Measurements from ENCODE around the gene TRIOBP.
"Not testable (repeated sequence)": the region's sequence is repeated elsewhere in the genome, so short reads cannot be mapped to it uniquely, and the experiment has no call there.

Gene TRIOBP

GRCh38 chr22:37696657-37697537 lies at the start of gene TRIOBP:
Gene TRIOBP, plus strand, starts transcription at chr22:37697048. Its CDS starts 4,318 bp downstream, at chr22:37701366.
- TF ChIP-seq CTCF (IDR thresholded peaks at IDR 0.05; ENCODE audit: low read depth, low read length, missing control alignments): peak; percentile 69
- no peak within 1 kb of the TSS; the same call in 1 of the 2 replicates for H3K4me3 ChIP-seq (replicated peaks; ENCODE audit: low read depth, low read length)
- DNase-seq (ENCODE audit: extremely low read depth, low read depth): peak; percentile 89

GRCh38 chr22:37647317-37647716 lies 49.5 kb upstream of the TRIOBP start:
- no peak overlapping the region for H3K4me3 ChIP-seq (replicated peaks; ENCODE audit: low read depth, low read length)
- no peak for TF ChIP-seq CTCF (IDR thresholded peaks at IDR 0.05; ENCODE audit: low read depth, low read length, missing control alignments)
- no peak for DNase-seq (ENCODE audit: extremely low read depth, low read depth)

GRCh38 chr22:37647928-37648327 lies 48.9 kb upstream of the TRIOBP start:
- no peak for TF ChIP-seq CTCF (IDR thresholded peaks at IDR 0.05; ENCODE audit: low read depth, low read length, missing control alignments)
- no peak for DNase-seq (ENCODE audit: extremely low read depth, low read depth)
- H3K4me3 ChIP-seq (replicated peaks; ENCODE audit: low read depth, low read length): no peak overlapping the region

- H3K4me3 ChIP-seq (replicated peaks; ENCODE audit: low read depth, low read length): no peak overlapping the region
- TF ChIP-seq CTCF (IDR thresholded peaks at IDR 0.05; ENCODE audit: low read depth, low read length, missing control alignments): no peak
- DNase-seq (ENCODE audit: extremely low read depth, low read depth): no peak
These were observed 46.2 kb upstream of the TRIOBP start for GRCh38 chr22:37650463-37651136.

GRCh38 chr22:37654563-37655251 lies 42.1 kb upstream of the TRIOBP start:
- H3K4me3 ChIP-seq (replicated peaks; ENCODE audit: low read depth, low read length): no peak overlapping the region
- TF ChIP-seq CTCF (IDR thresholded peaks at IDR 0.05; ENCODE audit: low read depth, low read length, missing control alignments): no peak
- DNase-seq (ENCODE audit: extremely low read depth, low read depth): no peak

- no peak for TF ChIP-seq CTCF (IDR thresholded peaks at IDR 0.05; ENCODE audit: low read depth, low read length, missing control alignments)
- no peak overlapping the region for H3K4me3 ChIP-seq (replicated peaks; ENCODE audit: low read depth, low read length)
- no peak for DNase-seq (ENCODE audit: extremely low read depth, low read depth)
These were observed 41.6 kb upstream of the TRIOBP start for GRCh38 chr22:37655252-37655563.

GRCh38 chr22:37656583-37656982 lies 40.3 kb upstream of the TRIOBP start:
- not testable (repeated sequence) for H3K4me3 ChIP-seq (replicated peaks; ENCODE audit: low read depth, low read length); DNase-seq (ENCODE audit: extremely low read depth, low read depth)

Measured in HFF-Myc (cell line).